Measurements from ENCODE around the gene ZNF717.

DNA sequence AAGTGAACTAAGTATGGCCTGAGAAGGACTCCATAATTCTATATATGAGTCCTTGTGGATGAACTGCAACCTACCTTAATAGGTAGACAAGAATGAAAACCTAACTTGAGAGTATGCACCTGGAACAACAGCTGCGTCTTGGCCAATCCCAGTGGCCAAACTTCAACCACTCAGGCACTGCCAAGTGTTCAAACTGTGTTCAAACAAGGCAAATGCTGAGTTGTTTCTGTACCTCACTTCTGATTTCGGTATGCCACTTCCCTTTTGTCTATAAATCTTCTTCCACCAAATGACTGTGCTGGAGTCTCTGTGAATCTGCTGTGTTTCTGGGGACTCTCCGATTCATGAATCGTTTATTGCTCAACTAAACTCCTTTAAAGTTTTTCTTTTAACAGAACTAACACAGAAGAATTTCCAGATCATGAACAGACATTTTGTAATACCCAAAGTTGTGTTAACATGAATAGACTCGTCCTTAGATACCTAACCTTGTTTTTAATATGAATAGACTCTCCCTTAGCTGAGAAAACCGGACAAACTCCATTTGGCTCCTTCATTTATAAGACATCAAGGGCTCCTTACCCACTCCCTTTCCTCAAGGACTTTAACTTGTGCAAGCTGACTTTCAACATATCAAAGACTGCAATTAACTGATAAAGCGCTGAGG is 4.1 kb downstream of the ZNF717 start:
- TF ChIP-seq, protein P1, sequence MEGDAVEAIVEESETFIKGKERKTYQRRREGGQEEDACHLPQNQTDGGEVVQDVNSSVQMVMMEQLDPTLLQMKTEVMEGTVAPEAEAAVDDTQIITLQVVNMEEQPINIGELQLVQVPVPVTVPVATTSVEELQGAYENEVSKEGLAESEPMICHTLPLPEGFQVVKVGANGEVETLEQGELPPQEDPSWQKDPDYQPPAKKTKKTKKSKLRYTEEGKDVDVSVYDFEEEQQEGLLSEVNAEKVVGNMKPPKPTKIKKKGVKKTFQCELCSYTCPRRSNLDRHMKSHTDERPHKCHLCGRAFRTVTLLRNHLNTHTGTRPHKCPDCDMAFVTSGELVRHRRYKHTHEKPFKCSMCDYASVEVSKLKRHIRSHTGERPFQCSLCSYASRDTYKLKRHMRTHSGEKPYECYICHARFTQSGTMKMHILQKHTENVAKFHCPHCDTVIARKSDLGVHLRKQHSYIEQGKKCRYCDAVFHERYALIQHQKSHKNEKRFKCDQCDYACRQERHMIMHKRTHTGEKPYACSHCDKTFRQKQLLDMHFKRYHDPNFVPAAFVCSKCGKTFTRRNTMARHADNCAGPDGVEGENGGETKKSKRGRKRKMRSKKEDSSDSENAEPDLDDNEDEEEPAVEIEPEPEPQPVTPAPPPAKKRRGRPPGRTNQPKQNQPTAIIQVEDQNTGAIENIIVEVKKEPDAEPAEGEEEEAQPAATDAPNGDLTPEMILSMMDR (IDR thresholded peaks at IDR 0.05; ENCODE audit: low read length), result no peak
- TF ChIP-seq EZH2phosphoT487 (IDR thresholded peaks at IDR 0.05; ENCODE audit: low read length) (no peak), EZH2 (optimal IDR thresholded peaks at IDR 0.05; ENCODE audit: low read depth, low read length) (no peak)

All from MM.1S (cell line).